Spinal cord (tissue), 10 donors: Measurements from ENCODE around the gene CDKAL1. TPM values are rescaled to one million over a fixed set of nuclear protein-coding genes. Genes with fewer than 3 reads are reported as not detected.

Source experiments
- DNase-seq, 6 donors: peaks; one replicate each; pipeline versions ENCODE4 v3.0.0 to v3.0.0-alpha.2; 2013 to 2015; ENCODE audit warnings: low spot score in 6 of 6, low read depth in 4 of 6
- H3K27ac ChIP-seq: one replicate; pipeline ENCODE4 v1.5.1; 2013; ENCODE audit warnings: low read depth, low read length, control low read depth
- H3K27me3 ChIP-seq: one replicate; pipeline ENCODE4 v1.6.1; 2013; ENCODE audit warnings: low read length; ENCODE audit not compliant: control insufficient read depth, insufficient read depth
- H3K36me3 ChIP-seq: one replicate; pipeline ENCODE4 v1.6.1; 2013; ENCODE audit warnings: low read length; ENCODE audit not compliant: control insufficient read depth, insufficient read depth
- H3K4me1 ChIP-seq: one replicate; pipeline ENCODE4 v1.6.1; 2013; ENCODE audit warnings: low read length; ENCODE audit not compliant: control insufficient read depth, insufficient read depth
- H3K4me3 ChIP-seq: one replicate; pipeline ENCODE4 v1.5.1; 2013; ENCODE audit warnings: low read depth, low read length, control low read depth
- H3K9me3 ChIP-seq: one replicate; pipeline ENCODE4 v1.6.1; 2013; ENCODE audit warnings: low read length; ENCODE audit not compliant: control insufficient read depth, insufficient read depth
- WGBS: methylation state at CpG from one replicate; pipeline ENCODE4 v1.1.5; 2013; ENCODE audit warnings: missing lambda C conversion rate; ENCODE audit not compliant: insufficient coverage; 5-methylcytosine and 5-hydroxymethylcytosine counted together
- polyA plus RNA-seq, 2 donors: library from polyadenylated mRNA; unstranded; fragments of 120-200 nt; gene quantifications; one replicate each; pipeline ENCODE4 v1.2.1, GENCODE V29; 2013; ENCODE audit not compliant: insufficient read length in 2 of 2
- total RNA-seq, 2 donors: library from RNA; depleted of rRNA in 1 of 2; stranded (reverse); fragments of 120-200 nt in 1 of 2; fragments of >200 nt in 1 of 2; gene quantifications; one replicate each; pipeline versions ENCODE4 v1.2.3 to v1.2.4, GENCODE V29; 2013 to 2014
- donor health status: healthy.

The CDKAL1 gene
- total and polyA plus RNA-seq, 4 donors, result 15.1 to 34.2 (median 22.0) TPM

DNA sequence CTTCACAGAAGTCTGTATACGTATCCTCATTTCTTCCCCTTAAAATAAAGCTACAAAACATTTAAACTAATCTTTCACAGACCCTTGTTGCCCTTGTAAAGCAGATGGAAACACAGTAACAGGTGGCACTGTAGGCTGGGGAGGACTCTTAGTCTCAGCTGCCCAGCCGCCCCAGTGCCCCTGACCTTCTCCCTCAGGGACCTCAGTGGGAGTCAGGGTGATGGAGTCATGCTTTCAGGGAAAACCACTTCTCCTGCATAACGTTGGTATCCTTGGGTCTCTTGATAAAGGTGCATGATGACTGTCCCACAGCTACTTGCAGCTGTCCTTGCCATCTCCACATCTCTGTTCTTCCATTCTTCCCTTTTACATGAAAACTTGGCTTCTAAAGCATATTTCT, 198.6 kb downstream of the CDKAL1 start:
- Histone ChIP-seq H3K36me3 (no peaks in the 10 kb centered on the region), H3K4me1 (no peaks in the 10 kb centered on the region), H3K4me3 (no peak overlapping the region), H3K27ac (no peak overlapping the region), H3K9me3 (no peaks in the 10 kb centered on the region), H3K27me3 (no peaks in the 10 kb centered on the region)
- 66% methylated on average over 2 of the region's 3 CpGs for WGBS
- no peak for DNase-seq

DNA sequence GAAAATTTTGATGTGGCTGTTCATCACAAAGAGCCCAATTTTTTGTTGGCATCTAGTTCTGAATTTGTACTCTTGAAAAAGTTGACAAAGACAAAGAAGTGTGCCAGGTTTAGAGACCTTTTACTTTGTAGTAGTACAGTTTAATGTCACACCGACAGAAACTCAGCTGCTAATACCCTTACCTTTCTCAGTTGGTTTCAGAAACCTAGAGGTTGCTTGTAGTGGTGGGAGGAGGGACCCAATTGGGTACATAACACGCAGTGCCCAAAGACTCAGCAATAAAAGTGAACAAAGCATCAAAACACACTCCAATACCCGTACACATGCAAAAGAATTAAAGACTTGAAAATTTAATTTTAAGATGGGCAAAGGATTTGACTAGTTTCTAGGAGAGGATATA, 203.7 kb downstream of the CDKAL1 start:
- H3K9me3 ChIP-seq, result no peaks in the 10 kb centered on the region
- no peaks in the 10 kb centered on the region for H3K27me3 ChIP-seq
- no peaks in the 10 kb centered on the region for H3K36me3 ChIP-seq
- no peak overlapping the region for H3K4me3 ChIP-seq
- H3K27ac ChIP-seq, result no peak overlapping the region
- DNase-seq, result no peak
- H3K4me1 ChIP-seq, result no peaks in the 10 kb centered on the region
- WGBS, result no CpG with 5 or more reads among the region's 3 CpGs

DNA sequence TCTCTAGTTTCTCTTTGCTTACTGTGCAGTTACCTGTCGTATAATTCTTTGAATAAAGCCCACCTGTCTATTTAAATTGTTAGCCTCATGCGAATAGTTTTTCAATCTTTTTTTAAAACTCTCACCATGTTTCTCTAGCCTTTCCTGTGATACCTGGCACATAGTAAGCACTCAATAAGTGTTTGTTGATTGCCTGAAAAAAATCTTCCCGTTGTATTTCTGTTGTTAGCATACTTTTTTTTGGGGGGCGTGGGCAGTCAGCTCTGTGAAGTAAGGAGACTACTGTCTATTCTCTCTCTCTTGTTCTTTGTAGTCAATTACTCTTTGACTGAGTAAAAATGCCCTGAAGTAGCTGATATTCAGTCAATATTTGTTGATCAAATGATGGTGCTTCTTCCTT, 205.8 kb downstream of the CDKAL1 start:
- DNase-seq, result no peak
- no peaks in the 10 kb centered on the region for H3K9me3 ChIP-seq
- WGBS, result 100% methylated on average over 1 of the region's 4 CpGs
- H3K36me3 ChIP-seq, result no peaks in the 10 kb centered on the region
- no peaks in the 10 kb centered on the region for H3K4me1 ChIP-seq
- no peak overlapping the region for H3K4me3 ChIP-seq
- no peak overlapping the region for H3K27ac ChIP-seq
- H3K27me3 ChIP-seq, result no peaks in the 10 kb centered on the region

DNA sequence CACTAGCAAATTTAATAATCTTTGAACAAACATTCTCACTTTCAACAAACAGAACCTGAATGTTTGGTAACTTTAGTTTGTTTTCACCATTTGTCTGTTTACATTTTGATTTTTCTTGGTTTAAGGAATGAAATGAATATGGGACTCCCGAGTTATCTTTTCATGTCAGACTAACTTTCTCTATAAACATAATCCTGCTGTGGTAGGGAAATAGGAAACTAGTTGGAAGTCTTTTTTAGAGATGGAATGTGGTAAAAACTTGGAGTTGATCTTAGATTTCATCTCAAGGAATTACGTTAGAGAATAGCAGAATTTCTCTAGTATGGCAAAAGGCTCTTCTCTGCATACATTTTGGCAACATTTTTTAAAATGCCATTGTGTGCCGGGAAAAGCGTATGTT, 206.5 kb downstream of the CDKAL1 start:
- H3K9me3 ChIP-seq, result no peaks in the 10 kb centered on the region
- H3K27ac ChIP-seq, result no peak overlapping the region
- H3K4me1 ChIP-seq, result no peaks in the 10 kb centered on the region
- H3K4me3 ChIP-seq, result no peak overlapping the region
- no peaks in the 10 kb centered on the region for H3K27me3 ChIP-seq
- WGBS, result 92% methylated on average over 2 of the region's 4 CpGs
- DNase-seq, result no peak
- no peaks in the 10 kb centered on the region for H3K36me3 ChIP-seq

DNA sequence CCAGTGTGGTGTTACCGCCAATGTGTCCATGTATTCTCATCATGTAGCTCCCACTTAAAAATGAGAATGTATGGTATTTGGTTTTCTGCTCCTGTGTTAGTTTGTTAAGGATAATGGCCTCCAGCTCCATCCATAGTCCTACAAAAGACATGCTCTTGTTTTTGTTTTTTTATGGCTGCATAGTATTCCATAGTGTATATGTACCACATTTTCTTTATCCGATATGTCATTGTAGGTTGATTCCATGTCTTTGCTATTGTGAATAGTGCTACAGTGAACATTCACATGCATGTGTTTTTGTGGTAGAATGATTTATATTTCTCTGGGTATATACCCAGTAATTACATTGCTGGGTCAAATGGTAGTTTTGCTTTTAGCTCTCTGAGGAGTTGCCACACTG, 207.2 kb downstream of the CDKAL1 start:
- no CpG with 5 or more reads among the region's 2 CpGs for WGBS
- no peaks in the 10 kb centered on the region for H3K9me3 ChIP-seq

DNA sequence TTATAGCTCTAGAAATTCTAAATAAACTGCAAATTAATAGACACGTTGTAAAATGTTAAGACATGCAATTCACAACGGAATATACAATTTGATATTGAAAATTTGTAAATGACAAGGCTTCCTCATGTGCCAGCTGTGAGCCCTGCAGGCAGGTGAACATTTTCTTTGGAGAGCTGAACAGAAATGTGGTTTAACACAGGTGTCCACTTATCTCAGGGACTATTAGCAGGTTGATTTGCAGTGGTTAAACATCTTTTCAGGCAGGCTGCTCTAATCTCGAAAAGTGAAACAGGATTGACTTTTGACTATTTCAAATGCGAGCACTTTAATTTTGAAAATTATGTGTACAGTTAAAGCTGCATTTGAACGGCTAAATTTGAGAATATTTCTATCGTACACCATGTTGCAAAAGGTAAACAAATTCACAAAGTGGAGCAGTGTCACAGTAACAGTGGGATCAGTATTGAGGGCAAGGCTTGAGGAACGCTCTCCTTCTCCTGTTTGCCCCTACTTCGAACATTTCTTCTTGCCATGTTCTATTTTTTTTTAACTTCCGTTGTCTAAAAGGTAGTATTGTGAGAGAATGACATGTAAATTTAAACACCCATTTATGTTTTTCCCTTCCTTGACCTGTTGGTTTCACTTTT, 210.8 kb downstream of the CDKAL1 start:
- H3K27me3 ChIP-seq, result no peaks in the 10 kb centered on the region
- H3K27ac ChIP-seq, result no peak overlapping the region
- 97% methylated on average over 5 of the region's 9 CpGs for WGBS
- H3K36me3 ChIP-seq, result no peaks in the 10 kb centered on the region
- DNase-seq, result no peak
- H3K4me1 ChIP-seq, result no peaks in the 10 kb centered on the region
- no peak overlapping the region for H3K4me3 ChIP-seq
- H3K9me3 ChIP-seq, result peaks cover 2% of the 10 kb centered on the region

More for the DNA sequence above, 207.2 kb downstream of the CDKAL1 start:
- Histone ChIP-seq H3K36me3 (no peaks in the 10 kb centered on the region), H3K27me3 (no peaks in the 10 kb centered on the region), H3K4me3 (no peak overlapping the region), H3K27ac (no peak overlapping the region), H3K4me1 (no peaks in the 10 kb centered on the region)
- DNase-seq, result no peak

DNA sequence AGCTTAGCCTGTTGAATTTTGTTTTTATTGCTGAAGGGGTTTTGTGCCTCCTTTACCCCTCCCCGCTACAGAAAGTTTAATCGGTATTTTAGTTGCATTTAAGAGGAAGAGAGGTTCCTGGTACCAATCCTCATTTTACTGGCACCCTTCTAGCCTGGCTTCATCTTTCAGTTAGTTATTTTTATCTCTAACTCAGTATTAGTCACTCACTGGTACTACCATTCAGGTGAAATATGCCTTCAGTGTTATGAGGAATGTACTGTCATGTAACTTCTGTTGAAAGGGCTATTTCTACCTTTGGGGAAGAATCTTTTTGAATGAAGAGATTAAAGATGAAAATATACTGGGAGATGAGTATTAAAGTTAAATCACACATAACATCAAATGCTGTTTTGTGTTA, 211.8 kb downstream of the CDKAL1 start:
- H3K4me1 ChIP-seq, result no peaks in the 10 kb centered on the region
- no peak for DNase-seq
- no peak overlapping the region for H3K4me3 ChIP-seq
- no peaks in the 10 kb centered on the region for H3K27me3 ChIP-seq
- no peak overlapping the region for H3K27ac ChIP-seq
- peaks cover 2% of the 10 kb centered on the region for H3K9me3 ChIP-seq
- WGBS, result no CpG with 5 or more reads among the region's 2 CpGs
- no peaks in the 10 kb centered on the region for H3K36me3 ChIP-seq

DNA sequence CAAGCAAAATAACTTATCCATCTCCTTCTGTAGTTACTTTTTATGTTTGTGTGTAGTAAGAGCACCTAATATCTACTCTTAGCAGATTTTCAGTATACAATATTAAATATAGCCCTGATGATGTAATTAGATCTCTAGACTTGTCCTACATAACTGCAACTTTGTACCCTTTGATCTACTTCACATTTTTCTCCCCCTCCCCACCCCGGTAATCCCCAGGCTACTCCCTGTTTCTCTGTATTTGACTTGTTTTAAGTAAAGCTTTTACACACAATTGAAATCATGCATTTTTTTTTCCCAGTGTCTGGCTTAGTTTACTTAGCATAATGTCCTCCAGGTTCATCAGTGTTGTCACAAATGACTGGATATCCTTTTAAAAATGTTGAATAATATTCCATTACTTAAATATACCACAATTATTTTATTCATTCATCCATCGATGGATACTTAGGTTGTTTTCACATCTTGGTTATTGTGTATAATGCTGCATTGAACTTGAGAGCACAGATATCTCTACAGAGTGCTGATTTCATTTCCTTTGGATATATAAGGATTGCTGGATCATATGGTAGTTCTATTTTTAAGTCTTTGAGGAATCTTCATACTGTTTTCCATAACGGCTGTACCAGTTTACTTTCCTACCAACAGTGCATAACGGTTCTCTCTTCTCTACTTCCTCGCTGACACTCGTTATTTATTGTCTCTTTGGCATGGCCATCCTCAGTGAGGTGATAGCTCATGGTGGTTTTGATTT, 212.7 kb downstream of the CDKAL1 start:
- no CpG with 5 or more reads among the region's 6 CpGs for WGBS
- Histone ChIP-seq H3K27ac (no peak overlapping the region), H3K4me1 (no peaks in the 10 kb centered on the region), H3K36me3 (no peaks in the 10 kb centered on the region), H3K4me3 (no peak overlapping the region), H3K9me3 (peaks cover 2% of the 10 kb centered on the region), H3K27me3 (no peaks in the 10 kb centered on the region)
- peak in 1 of 6 donors; percentile 10 for DNase-seq

DNA sequence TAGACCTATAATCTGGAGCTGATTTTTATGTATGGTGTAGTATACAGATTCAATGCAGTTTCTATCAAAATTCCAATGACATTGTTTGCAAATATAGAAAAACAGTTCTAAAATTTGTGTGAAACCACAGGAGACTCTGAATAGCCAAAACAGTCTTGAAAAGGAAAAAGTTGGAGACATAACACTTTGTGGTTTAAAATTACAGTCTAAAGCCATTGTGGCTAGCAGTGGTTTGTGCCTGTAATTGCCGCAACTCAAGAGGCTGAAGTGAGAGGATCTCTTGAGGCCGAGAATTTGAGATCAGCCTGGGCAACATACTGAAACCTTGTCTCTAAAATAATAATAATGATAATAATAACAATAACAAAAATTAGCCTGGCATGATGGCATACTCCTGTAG, 213.7 kb downstream of the CDKAL1 start:
- Histone ChIP-seq H3K27me3 (no peaks in the 10 kb centered on the region), H3K36me3 (no peaks in the 10 kb centered on the region), H3K4me3 (no peak overlapping the region), H3K27ac (no peak overlapping the region), H3K4me1 (no peaks in the 10 kb centered on the region), H3K9me3 (peaks cover 2% of the 10 kb centered on the region)
- 100% methylated on average over 1 of the region's 2 CpGs for WGBS
- DNase-seq, result no peak

DNA sequence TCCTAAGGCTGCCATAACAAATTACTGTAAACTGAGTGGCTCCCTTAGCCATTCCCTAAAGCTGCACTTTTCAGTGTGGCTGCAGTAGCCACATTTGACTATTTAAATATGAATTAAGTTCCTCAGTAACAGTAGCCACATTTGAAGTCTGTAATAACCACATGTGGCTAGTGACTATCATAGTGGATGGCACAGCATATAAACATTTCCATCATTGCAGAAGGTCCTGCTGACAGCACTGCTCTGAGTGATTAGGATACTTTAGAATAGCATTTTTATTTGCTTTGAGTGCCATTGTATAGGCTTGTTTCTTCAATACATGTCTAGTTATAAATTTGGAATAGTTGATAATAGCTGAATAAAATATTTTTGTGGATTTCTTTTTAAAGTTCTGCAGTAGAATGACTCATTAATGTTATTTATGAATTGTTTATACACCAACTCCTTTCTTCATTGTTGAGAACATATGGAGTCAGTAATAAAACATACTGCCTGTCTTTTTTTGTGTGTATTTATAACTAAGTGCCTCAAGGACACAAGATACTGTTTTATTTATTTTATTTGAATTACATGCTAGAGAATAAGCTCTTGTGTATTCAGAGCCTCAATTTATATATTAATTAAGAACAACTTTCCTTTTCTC, 217.2 kb downstream of the CDKAL1 start:
- no peaks in the 10 kb centered on the region for H3K4me1 ChIP-seq
- H3K36me3 ChIP-seq, result no peaks in the 10 kb centered on the region
- H3K4me3 ChIP-seq, result no peak overlapping the region
- peaks cover 2% of the 10 kb centered on the region for H3K9me3 ChIP-seq
- DNase-seq, result peak in 1 of 6 donors; percentile 18
- no peak overlapping the region for H3K27ac ChIP-seq
- no peaks in the 10 kb centered on the region for H3K27me3 ChIP-seq
